Activated CD4-positive, alpha-beta T cell treated with anti-CD3 and anti-CD28 coated beads, Interleukin-2, amount 50 U/mL, for 48 hours (primary cell): ENCODE results near the gene CDC5L.

Experiments
- DNase-seq, 2 experiments: peaks; one replicate each; pipeline ENCODE4 v3.0.0-alpha.2; 2020

The CDC5L gene

DNA sequence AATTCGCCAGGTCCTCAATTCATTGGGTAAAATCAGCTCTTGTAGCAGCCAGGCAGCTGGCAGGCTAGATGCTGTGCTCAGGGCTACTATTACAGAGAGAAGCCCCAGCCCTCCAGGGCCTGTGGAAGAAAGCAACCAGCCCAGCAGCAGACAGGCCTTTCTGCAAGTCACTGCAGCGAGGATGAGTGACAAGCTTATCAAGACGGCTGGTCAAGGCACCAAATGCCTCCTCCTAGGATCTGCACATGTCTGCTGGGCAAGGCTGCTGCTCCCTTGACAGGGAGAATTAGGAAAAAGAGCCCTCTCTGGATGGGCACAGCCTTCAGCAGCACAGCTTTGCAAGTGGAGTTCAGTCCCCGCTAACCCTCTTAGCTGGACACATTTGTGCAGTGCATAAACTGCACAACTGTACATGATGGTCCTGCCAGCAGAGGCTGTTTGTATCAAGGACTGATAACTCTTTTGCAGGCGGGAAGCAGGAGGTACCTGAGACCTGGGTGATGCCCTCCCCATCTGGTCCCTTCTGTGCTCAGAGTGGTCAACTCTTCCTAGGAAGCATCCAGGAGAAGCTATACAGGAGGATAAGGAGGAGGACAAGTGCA lies 89.9 kb downstream of the CDC5L start:
- no peak for DNase-seq

DNA sequence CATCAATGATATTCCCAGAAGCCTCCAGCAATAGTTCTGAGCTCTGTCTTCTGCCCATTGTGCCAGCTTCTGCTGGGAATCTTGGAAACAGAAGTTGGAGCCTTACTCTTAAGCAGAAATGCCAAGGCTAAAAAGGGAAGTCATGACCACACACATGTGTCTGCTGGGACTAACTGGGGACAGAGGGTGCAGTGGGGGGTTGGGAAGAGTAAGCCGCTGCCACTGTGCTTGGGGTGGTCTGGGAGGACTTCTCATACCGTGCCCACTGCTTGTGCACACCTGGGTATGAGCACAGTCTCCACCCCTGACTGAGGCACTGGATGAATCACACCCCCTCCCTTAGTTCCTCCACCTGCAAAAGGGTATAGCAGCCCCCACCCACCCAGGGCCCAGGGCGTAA lies 90.7 kb downstream of the CDC5L start:
- no peak for DNase-seq

DNA sequence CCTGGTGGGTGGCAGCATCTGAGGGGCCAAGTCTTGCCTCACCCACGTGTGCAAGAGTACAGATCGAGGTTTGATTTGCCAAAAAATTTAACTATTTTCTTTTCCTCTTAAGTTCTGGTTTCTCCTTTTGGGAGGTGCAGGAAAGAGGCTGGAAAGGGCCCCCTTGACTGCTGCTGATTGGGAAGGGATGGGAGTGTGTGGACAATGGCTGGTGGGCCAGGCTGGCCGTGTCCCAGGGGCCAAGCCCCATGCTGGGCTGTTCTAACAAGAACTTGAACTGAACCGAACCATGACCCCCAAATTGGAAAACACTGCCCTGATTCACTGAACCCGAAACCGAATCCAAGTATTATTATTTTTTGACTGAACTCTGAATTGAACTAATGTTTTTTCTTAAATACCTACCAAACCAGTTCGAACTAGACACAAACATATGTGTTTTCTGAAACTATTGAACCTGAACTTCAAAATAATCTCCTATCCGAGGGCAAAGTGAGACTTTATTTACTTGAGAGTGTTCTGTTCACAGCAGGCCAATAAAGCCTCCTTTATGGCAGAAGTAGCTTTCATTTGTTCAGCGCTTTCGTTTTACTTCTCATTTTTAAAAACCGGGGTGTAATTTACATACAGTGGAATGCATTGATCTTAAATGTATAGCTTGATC lies 91.2 kb downstream of the CDC5L start:
- no peak for DNase-seq

DNA sequence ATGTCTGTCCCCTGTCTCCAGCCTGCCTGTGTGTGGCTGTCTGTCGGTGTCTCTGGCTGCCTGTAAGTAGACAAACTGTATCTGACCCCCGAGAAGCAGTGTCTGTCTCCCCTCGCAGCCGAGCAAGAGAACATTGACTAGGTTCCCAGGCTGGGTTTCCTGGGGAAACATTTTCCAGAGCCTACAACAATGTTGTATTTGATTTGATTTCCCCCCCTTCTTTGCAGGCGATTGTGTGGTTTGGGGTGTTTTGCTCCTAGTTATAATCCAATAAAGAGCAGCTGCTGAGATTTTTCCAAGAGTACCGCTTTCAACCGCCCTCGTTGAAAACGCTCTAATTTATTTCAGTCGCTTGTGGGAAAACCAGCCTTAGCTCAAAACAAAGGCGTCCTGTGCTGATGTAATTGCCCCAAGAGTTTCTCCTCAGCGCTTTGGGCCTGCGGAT lies 92.6 kb downstream of the CDC5L start:
- DNase-seq, result no peak

- no peak for DNase-seq
Observed at GRCh38 chr6:44481056-44481455, 93.5 kb downstream of the CDC5L start.

GRCh38 chr6:44481760-44482159 lies 94.3 kb downstream of the CDC5L start:
- no peak for DNase-seq

GRCh38 chr6:44485601-44486401 lies 98.3 kb downstream of the CDC5L start:
- no peak for DNase-seq

DNA sequence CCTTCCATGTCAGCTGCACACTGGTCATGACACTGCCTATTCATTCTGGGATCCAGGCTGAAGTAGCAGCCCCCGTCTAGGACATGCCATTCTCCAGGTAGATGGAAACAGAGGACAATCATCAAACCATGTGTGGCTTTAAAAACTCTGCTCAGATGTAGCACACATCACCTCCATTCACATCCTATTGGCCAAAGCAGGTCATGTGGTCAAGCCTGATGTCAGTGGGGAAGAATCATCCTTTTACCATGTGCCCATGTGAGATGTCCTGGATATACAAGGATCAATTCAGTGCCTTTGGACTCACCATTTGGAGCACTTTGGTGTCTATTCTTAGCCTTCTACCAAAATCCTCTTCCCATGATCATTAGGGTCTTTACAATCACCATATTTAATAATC lies 99.5 kb downstream of the CDC5L start:
- DNase-seq, result no peak

- no peak for DNase-seq
Observed at GRCh38 chr6:44487586-44487985, 100.1 kb downstream of the CDC5L start.

DNA sequence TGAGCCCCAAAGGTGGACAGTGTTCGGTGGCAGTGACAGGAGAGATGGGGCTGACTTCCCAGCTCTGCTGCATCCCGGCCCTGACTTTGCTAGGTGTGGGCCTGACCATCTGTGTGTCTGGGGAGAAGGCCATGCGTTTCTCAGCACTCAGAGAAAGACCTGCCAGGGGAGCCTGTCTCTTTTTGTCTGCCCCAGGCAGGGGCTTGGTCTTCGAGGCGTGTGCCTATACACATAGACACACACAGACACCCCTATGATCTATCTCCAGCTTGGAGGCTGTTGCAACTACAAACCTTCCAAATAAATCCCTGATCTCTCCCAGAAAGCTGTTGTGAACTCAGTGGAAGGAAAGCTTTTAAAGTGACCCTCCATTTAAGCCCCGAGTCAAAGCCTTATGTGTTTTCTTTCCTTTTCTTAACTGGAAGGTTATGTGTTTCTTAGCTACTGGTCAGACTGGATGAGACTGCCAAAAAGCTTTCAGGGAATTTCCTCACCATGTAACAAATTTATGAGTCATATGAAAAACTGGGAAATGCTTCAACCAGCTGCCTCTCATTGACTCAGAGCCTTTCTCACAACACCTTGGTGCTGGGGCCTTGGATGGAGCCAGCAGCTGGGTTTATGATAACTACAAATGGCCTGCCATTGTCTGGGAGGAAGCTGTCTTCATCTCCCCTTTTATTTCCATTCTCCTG lies 102.6 kb downstream of the CDC5L start:
- no peak for DNase-seq

DNA sequence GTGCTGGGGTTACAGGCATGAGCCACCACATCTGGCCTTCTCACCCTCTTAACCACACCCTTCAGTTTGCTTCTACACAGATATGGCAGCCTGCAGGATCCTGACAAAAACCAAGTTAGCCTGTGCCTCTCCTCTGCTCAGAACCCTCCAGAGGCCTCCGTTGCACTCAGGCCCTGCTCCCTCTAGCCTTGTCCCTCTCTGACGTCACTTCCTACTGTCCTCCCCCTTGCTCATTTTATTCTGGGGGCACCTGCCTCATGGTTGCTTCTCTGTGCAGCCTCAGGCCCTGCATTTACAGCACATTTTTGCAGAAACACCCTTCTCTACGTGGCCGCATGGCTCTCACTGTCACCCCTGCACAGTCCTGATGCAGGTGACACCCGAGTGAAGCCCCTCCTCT lies 105.6 kb downstream of the CDC5L start:
- DNase-seq, result no peak

DNA sequence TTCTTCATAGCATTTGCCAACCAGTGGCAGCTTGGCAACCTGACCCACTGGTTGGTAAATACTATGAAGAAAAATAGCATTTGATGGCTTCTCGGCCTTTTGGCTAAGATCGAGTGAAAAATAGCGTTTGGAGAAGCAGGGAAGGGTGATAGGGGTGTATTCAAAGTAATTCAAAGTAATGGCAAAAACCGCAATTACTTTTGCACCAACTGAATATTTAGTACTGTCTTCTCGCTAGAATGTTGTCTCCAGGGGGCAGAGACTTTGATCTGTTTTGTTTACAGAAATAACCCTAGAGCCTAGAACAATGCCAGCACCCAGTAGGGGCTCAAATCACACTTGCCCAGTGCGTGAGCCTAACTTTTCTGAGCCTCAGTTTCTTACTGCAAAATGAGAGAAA lies 106.1 kb downstream of the CDC5L start:
- no peak for DNase-seq

DNA sequence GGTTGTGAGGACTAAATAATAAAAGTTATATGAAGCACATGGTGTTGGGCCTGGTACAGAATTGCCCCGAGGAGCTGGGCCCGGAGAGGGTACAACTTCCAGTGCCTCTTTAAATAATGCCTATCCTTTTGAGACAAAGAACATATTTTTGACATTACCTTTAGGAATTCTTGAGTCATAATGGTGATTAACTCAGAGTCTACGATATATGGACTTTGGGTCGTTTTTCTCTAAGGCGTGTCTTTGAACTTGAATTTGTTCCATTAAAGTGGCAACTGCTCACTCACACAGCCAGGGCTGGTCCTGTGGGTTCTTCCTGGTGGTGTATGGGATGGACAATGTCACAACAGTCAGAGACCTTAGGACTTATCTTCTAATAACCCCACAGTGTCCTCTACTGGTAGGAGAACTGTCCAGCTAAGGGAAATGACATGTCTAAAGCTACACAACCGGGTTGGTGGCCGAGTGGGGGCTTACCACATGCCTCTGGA lies 106.5 kb downstream of the CDC5L start:
- DNase-seq, result no peak

DNA sequence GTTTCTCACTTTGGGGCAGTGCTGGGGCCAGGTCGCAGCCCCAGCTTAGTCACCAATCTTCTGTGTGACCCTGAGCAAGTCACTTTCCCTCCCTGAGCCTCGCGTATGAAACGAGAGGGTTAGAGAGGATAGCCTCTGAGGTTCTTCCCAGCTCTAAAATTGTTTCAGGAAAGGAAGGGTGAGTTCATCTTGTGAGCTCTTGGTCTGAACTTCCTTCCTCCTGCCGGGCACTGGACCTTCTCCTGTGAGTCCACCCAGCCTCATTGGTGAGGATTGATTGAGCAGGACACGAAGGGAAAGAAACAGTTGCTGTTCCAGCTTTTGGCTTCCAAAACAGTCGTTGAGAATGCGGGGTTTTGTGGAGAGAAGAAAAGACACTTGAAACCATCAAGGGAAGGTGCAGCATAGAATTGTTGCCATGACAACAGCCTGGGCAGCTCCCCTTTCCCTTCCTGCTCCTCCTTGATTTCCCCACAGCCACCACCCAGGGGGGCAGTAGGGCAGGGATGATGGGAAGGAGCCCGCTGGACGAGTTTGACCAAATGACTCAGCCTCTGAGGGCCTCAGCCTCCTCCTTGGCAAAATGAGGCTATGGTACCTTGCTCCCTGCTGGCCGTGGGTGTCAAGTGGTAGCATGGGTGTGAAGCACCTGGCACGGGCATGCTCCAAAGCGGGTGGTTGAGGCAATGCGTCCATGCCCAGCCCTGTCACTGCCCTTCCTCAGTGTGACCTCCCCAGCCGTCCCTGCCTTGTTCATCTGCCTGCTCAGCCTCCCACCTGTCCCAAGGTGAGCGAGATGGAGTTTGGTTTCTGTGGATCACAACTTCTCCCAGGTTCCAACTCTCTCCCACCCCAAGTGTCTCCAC lies 107.8 kb downstream of the CDC5L start:
- DNase-seq, result no peak

GRCh38 chr6:44496665-44497369 lies 109.3 kb downstream of the CDC5L start:
- no peak for DNase-seq

DNA sequence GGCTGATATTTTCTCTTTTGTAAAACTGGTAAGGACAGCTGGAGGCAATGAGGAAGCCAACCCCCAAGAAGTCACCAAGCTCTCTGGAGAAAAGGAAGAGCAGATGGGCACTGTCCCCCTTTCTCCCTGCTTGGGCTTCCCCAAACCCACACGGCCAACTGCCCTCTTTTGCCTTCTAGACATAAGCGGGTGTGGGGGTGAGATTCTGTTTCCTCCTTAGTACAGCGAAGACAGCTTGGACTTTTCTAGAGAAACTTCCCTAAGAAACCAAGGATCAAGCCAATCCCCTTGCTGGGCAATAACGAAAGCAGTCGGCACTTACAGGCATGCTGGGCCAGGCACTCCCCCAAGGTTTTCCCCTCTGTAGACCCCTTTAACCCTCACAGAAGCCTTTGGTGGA lies 110.3 kb downstream of the CDC5L start:
- DNase-seq, result no peak

DNA sequence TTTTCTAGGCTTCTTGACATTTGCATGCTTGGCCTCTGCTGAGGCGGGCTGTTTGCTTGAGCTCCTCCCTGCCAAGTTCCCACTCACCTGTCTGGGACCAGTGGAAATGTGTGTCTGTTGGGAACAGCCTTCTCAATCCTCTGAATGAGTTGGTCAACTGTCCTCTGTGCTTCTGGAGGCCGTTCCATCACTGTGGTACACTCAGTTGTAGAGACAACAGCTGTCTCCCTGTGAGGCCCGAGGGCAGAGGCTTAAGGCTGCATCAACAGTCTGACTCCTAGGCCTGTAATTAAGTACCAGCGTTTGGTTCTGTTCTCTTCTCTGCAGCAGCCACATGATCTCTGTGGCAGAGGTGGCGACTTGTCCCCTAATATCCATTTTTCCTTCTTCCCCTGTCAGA lies 110.9 kb downstream of the CDC5L start:
- no peak for DNase-seq

DNA sequence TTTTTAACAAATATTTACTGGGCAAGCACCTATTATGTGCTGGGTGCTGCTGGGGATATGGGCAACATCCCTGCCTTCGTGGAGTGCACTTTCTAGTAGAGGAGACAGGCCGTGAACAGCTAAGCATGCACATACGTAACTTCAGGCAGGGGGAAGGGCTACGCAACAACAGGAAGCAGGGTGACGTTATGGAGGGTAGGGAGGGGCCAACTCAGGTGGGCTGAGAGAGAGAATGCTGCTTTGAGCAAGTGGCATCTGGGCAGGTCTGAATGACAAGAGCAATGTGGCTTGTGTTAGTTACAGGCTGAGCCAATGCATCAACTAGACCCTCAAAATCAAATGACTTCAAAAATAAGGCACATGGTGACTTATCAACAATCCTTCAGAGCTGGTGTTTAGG lies 112.1 kb downstream of the CDC5L start:
- no peak for DNase-seq
